Endothelial cell of umbilical vein (primary cell): Measurements from ENCODE around the gene DNAJB11. TPM values are rescaled to one million over a fixed set of nuclear protein-coding genes. Genes with fewer than 3 reads are reported as not detected.

Experiments
- BruUV-seq: library from RNA; stranded (reverse); fragments of 400-500 nt; replicated peaks from 2 replicates; lab custom pipeline; 2021; lab: Mats Ljungman, UMichigan
- CTCF ChIA-PET: fragments of 300-600, 350-600 bp; sonication (Branson Sonifier 250); formaldehyde crosslinking; loops from one replicate; lab custom pipeline; 2021; ENCODE audit warnings: antibody characterized with exemption, inconsistent platforms; lab: Charles Lee
- POLR2A ChIA-PET: fragments of 300-600, 350-600 bp; sonication (Branson Sonifier 250); formaldehyde crosslinking; loops from one replicate; lab custom pipeline; 2021; ENCODE audit warnings: antibody characterized with exemption, inconsistent platforms; lab: Charles Lee
- DNase-seq: peaks from one replicate; pipeline ENCODE4 v3.0.0-alpha.2; 2011; ENCODE audit warnings: low read depth, low spot score
- FAIRE-seq: peaks from 2 replicates; lab custom pipeline; 2011; peaks lifted over from hg19 to GRCh38; lab: Jason Lieb, UNC
- H2AFZ ChIP-seq: 2 replicates; pipeline ENCODE4 v1.6.0; 2012; ENCODE audit warnings: low read depth, low read length, control low read depth, inconsistent platforms
- H3K27ac ChIP-seq: 2 replicates; pipeline ENCODE4 v1.5.1; 2011; ENCODE audit warnings: low read depth, mild to moderate bottlenecking, control low read depth, low read length, moderate library complexity; ENCODE audit not compliant: insufficient read depth
- H3K27me3 ChIP-seq, 2 experiments: 2 replicates each; pipeline versions ENCODE4 v1.6.0 to v1.6.1; 2011; ENCODE audit warnings: low read length in 2 of 2, mixed read lengths in 1 of 2; ENCODE audit not compliant: control insufficient read depth in 2 of 2, insufficient read depth in 2 of 2
- H3K36me3 ChIP-seq, 2 experiments: 2 replicates in 1 of 2; 3 replicates in 1 of 2; pipeline ENCODE4 v1.5.1; 2011; ENCODE audit warnings: low read length in 2 of 2, mild to moderate bottlenecking in 1 of 2, moderate library complexity in 1 of 2; ENCODE audit not compliant: control insufficient read depth in 2 of 2, insufficient read depth in 2 of 2; ENCODE audit errors: extremely low read depth in 1 of 2
- H3K4me1 ChIP-seq: 3 replicates; pipeline ENCODE4 v1.5.1; 2011; ENCODE audit warnings: mild to moderate bottlenecking, low read length; ENCODE audit not compliant: control insufficient read depth, insufficient read depth; ENCODE audit errors: extremely low read depth
- H3K4me2 ChIP-seq: 2 replicates; pipeline ENCODE4 v1.6.1; 2011; ENCODE audit warnings: low read length, control low read depth, mixed read lengths; ENCODE audit not compliant: insufficient read depth
- H3K4me3 ChIP-seq, 3 experiments: fragments of 200-600 bp in 1 of 3; sonication (generic), shearing (Covaris generic) in 1 of 3; replicated peaks in 1 of 3; 2 replicates each; pipeline ENCODE4 v1.5.1; 2011 to 2016; ENCODE audit warnings: control low read depth in 3 of 3, low read length in 3 of 3, mild to moderate bottlenecking in 2 of 3, inconsistent platforms in 1 of 3, low read depth in 1 of 3, moderate library complexity in 1 of 3; ENCODE audit not compliant: insufficient read depth in 1 of 3
- H3K79me2 ChIP-seq: 2 replicates; pipeline ENCODE4 v1.6.0; 2012; ENCODE audit warnings: low read length, inconsistent platforms; ENCODE audit not compliant: control insufficient read depth, insufficient read depth
- H3K9ac ChIP-seq: replicated peaks from 2 replicates; pipeline ENCODE3; 2011; ENCODE audit warnings: low read length, control low read depth; ENCODE audit not compliant: insufficient read depth; ENCODE audit errors: extremely low read depth
- H3K9me1 ChIP-seq: replicated peaks from 3 replicates; pipeline ENCODE4 v1.6.0; 2011; ENCODE audit warnings: mild to moderate bottlenecking, low read length; ENCODE audit not compliant: control insufficient read depth, insufficient read depth; ENCODE audit errors: extremely low read depth
- H3K9me3 ChIP-seq: replicated peaks from 2 replicates; pipeline ENCODE4 v1.5.1; 2012; ENCODE audit warnings: low read length, inconsistent platforms; ENCODE audit not compliant: control insufficient read depth, insufficient read depth
- H4K20me1 ChIP-seq: replicated peaks from 2 replicates; pipeline ENCODE3; 2011; ENCODE audit warnings: mild to moderate bottlenecking, low read length; ENCODE audit not compliant: control insufficient read depth, insufficient read depth; ENCODE audit errors: extremely low read depth
- CTCF ChIP-seq, 2 donors: IDR thresholded peaks; 1 replicate in 1 of 2; 2 replicates in 1 of 2; pipeline ENCODE4 v1.5.1; 2011; ENCODE audit warnings: low read length in 2 of 2, mild to moderate bottlenecking in 2 of 2, moderate library complexity in 2 of 2, control low read depth in 1 of 2, inconsistent platforms in 1 of 2, low read depth in 1 of 2; ENCODE audit not compliant: insufficient read depth in 1 of 2; ENCODE audit errors: extremely low read depth in 1 of 2
- EZH2 ChIP-seq: IDR thresholded peaks from 2 replicates; pipeline ENCODE4 v1.6.1; 2012; ENCODE audit warnings: borderline replicate concordance, low read depth, mild to moderate bottlenecking, moderate library complexity, low read length, inconsistent platforms; ENCODE audit not compliant: severe bottlenecking
- FOS ChIP-seq: IDR thresholded peaks from 2 replicates; pipeline ENCODE4 v1.6.1; 2011; ENCODE audit warnings: mild to moderate bottlenecking, low read length, moderate library complexity, borderline replicate concordance; ENCODE audit not compliant: insufficient read depth
- GATA2 ChIP-seq: IDR thresholded peaks from 2 replicates; pipeline ENCODE4 v1.7.0; 2011; ENCODE audit warnings: low read depth, mild to moderate bottlenecking, moderate library complexity, mixed read lengths, low read length; ENCODE audit not compliant: insufficient read length, insufficient read depth
- JUN ChIP-seq: IDR thresholded peaks from 2 replicates; pipeline ENCODE4 v1.6.1; 2011; ENCODE audit warnings: borderline replicate concordance, low read depth; ENCODE audit not compliant: insufficient read length, insufficient read depth
- MAX ChIP-seq: IDR thresholded peaks from 2 replicates; pipeline ENCODE4 v1.6.1; 2011; ENCODE audit not compliant: insufficient read depth, insufficient read length
- MYC ChIP-seq: IDR thresholded peaks from one replicate; pipeline ENCODE4 v1.6.1; 2011; ENCODE audit warnings: mild to moderate bottlenecking, low read depth, low read length
- POLR2A ChIP-seq: IDR thresholded peaks from 2 replicates; pipeline ENCODE4 v1.6.1; 2012; ENCODE audit warnings: low read depth, mild to moderate bottlenecking, control low read depth, low read length
- POLR2AphosphoS5 ChIP-seq: IDR thresholded peaks from 2 replicates; pipeline ENCODE4 v1.6.1; 2012; ENCODE audit warnings: low read depth, mild to moderate bottlenecking, control low read depth, low read length, moderate library complexity; ENCODE audit not compliant: insufficient read depth
- dilution Hi-C: fragments of 300-500 bp; cut with MboI; formaldehyde crosslinking; loops from one replicate; pipeline ENCODE4 v1.15.0; 2019; ENCODE audit warnings: low sequenced_read_pairs; ENCODE audit not compliant: extremely low pct_ligation_motif_present
- intact Hi-C: fragments of 100-400 bp; cut with micrococcal nuclease; formaldehyde crosslinking; loops from one replicate; pipeline ENCODE4 v1.10.0; 2022
- polyA plus RNA-seq, 4 experiments: library from polyadenylated mRNA; depleted of rRNA in 3 of 4; stranded (reverse) in 3 of 4; unstranded in 1 of 4; fragments of >200 nt; gene quantifications; 2 replicates each; pipeline versions ENCODE4 v1.2.1 to v1.2.3, GENCODE V29; 2011 to 2012; ENCODE audit warnings: missing spikeins in 1 of 4
- total RNA-seq: library from RNA; stranded (reverse); gene quantifications from 2 replicates; pipeline ENCODE4 v1.2.3, GENCODE V29; 2021

Gene DNAJB11
- total and polyA plus RNA-seq, 2 donors (not counting 3 experiments of a cell fraction or from before 2014, with no cell fraction given): 39.5 to 87.6 TPM

- Histone ChIP-seq H3K9ac (no peak overlapping the region), H3K27ac (no peak overlapping the region), H3K36me3 (no peaks in the 10 kb centered on the region), H3K4me2 (no peak overlapping the region), H3K9me1 (no peaks in the 10 kb centered on the region), H3K4me3 (no peak overlapping the region), H3K79me2 (no peaks in the 10 kb centered on the region), H3K9me3 (no peaks in the 10 kb centered on the region), H4K20me1 (no peaks in the 10 kb centered on the region), H3K27me3 (peaks cover 5 to 19% of the 10 kb centered on the region in 2 experiments), H2AFZ (no peak overlapping the region), H3K4me1 (peaks cover 5% of the 10 kb centered on the region)
- FAIRE-seq (no peak), DNase-seq (peak; percentile 9)
- POLR2A ChIA-PET: interaction anchor here (0.7 kb wide), 1 partner anchor 632 kb away, joined by 4 read pairs; no protein-coding TSS in a partner anchor
- CTCF ChIA-PET: interaction anchor here (0.7 to 6.1 kb wide), 40 partner anchors 9 to 1100 kb away, joined by 3 to 195 read pairs (median 5); partner anchors contain the start of genes DNAJB11 and EIF4A2
- intact Hi-C loops (loop anchor here (10.0 kb wide), 1 partner anchor 551 kb away; no protein-coding TSS in a partner anchor), dilution Hi-C loops (no loop called here)
- no peak for TF ChIP-seq EZH2
- TF ChIP-seq POLR2A: no peak
- TF ChIP-seq FOS: no peak
- TF ChIP-seq POLR2AphosphoS5: no peak
- TF ChIP-seq CTCF (IDR thresholded peaks at IDR 0.05; ENCODE audit: extremely low read depth in 1 of 2, insufficient read depth in 1 of 2, low read depth in 1 of 2, low read length in 2 of 2): no peak
- no peak for TF ChIP-seq MYC
- TF ChIP-seq JUN: no peak
- TF ChIP-seq MAX: no peak
- no peak for TF ChIP-seq GATA2
- BruUV-seq: no TSS peak
Measured at GRCh38 chr3:186614266-186614596, 43.7 kb downstream of the DNAJB11 start.
